Fibroblast of mammary gland (primary cell): Measurements from ENCODE around the gene SSTR3.

Source experiments
- DNase-seq: peaks from one replicate; pipeline ENCODE4 v3.0.0-alpha.2; 2010; ENCODE audit warnings: low read depth
- H3K4me3 ChIP-seq: 2 replicates; pipeline ENCODE4 v1.5.1; 2011; ENCODE audit warnings: low read depth, mild to moderate bottlenecking, low read length, moderate library complexity; ENCODE audit not compliant: control insufficient read depth
- TF ChIP-seq, protein P1 (sequence below): conservative IDR thresholded peaks from 2 replicates; pipeline ENCODE4 v1.5.1; 2011; ENCODE audit warnings: low read depth, low read length, inconsistent platforms; ENCODE audit not compliant: control insufficient read depth, insufficient read depth

Gene SSTR3

DNA sequence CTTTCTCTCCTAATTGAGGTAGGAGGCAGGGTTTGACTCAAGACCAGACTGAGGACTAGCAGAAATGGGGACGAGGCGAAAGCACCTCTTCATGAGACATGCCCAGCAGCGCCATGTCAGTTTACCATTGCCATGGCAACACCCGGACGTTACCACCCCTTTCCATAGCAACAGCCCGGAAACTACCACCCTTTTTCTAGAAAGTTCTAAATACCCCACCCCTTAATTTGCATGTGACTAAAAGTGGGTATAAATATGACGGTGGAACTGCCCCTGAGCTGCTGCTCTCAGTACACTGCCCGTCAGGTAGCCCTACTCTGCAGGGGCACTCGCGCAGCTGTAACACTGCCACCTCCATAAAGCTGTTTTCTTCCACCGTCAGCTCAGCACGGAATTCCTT lies 37.7 kb upstream of the SSTR3 start:
- H3K4me3 ChIP-seq, result no peak overlapping the region
- TF ChIP-seq, protein P1, sequence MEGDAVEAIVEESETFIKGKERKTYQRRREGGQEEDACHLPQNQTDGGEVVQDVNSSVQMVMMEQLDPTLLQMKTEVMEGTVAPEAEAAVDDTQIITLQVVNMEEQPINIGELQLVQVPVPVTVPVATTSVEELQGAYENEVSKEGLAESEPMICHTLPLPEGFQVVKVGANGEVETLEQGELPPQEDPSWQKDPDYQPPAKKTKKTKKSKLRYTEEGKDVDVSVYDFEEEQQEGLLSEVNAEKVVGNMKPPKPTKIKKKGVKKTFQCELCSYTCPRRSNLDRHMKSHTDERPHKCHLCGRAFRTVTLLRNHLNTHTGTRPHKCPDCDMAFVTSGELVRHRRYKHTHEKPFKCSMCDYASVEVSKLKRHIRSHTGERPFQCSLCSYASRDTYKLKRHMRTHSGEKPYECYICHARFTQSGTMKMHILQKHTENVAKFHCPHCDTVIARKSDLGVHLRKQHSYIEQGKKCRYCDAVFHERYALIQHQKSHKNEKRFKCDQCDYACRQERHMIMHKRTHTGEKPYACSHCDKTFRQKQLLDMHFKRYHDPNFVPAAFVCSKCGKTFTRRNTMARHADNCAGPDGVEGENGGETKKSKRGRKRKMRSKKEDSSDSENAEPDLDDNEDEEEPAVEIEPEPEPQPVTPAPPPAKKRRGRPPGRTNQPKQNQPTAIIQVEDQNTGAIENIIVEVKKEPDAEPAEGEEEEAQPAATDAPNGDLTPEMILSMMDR, result no peak
- no peak for DNase-seq

DNA sequence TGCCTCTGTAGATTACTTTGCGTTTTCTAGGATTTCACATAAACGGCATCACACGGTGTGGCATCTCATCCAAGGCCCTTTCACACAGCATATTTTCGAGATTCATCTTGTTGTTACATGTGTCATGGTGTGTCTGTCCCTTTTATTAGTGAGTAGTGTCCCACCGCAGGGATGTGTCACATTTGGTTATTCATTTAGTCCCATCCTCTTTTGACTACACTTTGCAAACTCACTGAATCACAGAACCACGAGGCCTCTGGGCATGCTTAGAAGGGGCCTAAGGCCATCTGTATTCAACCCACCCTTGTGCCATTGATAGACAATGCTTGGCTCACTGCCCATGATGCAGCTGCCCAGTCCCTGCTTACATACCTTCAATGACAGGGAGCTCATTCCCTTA lies 36.0 kb upstream of the SSTR3 start:
- TF ChIP-seq, protein P1, result no peak
- no peak for DNase-seq
- H3K4me3 ChIP-seq, result no peak overlapping the region

DNA sequence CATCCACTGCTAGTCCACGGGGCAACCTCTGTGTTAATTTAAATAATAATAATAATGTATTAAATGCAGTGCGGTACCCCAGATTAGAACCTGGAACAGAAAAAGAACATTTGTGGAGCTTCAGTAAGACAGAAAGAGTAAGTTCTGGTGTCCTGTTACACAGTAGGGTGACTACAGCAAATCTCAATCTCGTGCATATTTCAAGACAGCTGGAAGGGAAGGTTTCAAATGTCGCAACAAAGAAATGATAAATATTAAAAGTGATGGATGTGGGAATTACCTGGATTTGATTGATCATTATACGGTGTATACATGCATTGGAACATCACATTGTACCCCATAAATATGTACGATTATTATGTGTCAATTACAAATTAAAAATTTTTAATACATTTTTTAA lies 33.5 kb upstream of the SSTR3 start:
- H3K4me3 ChIP-seq, result no peak overlapping the region
- TF ChIP-seq, protein P1, result no peak
- DNase-seq, result no peak

DNA sequence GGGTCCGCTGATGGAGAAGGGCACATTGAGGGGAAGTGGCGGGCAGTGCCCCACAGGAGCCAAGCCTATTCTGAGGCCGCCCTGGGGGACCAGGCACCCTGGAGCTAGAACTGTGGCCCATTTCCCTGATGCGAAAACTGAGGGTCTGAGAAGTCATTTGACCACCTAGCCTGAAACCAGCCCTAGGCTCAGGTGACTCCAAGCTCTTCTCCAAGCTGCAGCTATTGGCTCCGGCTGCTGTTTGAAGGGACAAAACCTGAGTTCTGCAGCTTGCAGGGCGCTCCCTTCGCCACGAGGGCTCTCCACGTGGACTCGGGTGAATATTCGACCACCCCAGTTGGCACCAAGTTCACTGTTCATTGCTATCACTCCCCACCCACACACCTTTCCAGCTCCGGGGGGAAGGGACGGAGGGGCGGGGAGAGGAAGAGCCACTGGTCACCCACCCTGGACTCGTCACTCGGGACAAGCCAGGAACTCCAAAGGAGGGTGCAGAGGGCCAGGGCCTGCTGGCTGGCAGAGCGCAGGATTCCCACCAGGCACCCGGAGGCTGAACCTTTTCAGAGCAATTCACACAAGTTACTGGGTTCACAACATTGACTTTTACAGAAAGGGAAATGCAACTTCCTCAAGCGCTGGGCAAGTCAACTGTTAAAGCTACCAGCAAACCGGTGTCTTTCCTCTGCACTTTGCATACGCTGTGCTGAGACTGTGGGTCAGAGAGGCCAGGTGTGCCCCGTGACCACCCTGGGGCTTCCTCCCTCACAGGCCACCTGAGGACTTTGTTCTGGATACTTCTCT lies 32.8 kb upstream of the SSTR3 start:
- no peak overlapping the region for H3K4me3 ChIP-seq
- no peak for DNase-seq
- TF ChIP-seq, protein P1, result no peak

DNA sequence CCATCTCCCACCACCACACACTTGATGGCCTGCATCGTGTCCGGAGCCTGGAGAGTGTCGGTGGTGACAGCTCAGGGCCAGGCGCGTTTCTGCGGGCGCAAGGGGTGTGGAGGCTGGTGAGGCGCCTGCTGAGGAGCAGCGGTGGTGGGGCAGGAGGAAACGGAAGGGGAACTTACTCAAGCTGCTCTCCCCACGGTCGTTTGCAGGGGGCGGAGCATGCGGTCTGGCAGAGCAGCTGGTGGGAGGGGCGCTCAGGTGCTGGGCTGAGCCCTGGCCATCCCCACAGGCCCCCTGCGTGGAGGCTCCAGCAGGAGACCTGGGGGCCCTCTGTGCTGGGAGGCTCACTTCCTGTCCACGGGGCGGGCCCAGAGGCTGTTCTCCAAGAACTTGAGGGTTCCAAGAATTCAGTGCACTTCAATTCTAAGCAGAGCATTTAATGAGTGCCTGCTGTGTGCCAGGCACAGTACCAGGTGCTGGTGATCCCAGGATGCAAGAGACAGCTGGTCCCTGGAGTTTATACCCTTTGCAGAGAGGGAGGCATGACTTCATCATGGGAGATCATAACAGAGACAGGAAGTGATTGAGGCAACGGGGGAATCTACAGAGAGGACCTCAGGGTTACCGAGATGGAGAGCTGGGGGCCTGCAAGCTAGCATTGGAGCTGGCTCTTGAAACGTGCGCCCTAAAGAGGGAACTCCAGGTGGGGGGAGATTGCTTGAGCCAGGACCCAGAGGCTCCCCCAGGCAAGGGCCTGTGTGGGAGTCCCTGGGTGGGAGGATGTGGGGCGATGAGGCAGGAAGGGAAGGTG lies 32.0 kb upstream of the SSTR3 start, which contains the start of gene RAC2:
TSS of gene RAC2 (minus strand) at position 156 of the 808 bp plus-strand sequence. CDS start at position 35, 121 bp downstream.
- TF ChIP-seq, protein P1, result no peak
- peak; percentile 55 for DNase-seq
- H3K4me3 ChIP-seq, result peak within 1 kb of the TSS; percentile 55

DNA sequence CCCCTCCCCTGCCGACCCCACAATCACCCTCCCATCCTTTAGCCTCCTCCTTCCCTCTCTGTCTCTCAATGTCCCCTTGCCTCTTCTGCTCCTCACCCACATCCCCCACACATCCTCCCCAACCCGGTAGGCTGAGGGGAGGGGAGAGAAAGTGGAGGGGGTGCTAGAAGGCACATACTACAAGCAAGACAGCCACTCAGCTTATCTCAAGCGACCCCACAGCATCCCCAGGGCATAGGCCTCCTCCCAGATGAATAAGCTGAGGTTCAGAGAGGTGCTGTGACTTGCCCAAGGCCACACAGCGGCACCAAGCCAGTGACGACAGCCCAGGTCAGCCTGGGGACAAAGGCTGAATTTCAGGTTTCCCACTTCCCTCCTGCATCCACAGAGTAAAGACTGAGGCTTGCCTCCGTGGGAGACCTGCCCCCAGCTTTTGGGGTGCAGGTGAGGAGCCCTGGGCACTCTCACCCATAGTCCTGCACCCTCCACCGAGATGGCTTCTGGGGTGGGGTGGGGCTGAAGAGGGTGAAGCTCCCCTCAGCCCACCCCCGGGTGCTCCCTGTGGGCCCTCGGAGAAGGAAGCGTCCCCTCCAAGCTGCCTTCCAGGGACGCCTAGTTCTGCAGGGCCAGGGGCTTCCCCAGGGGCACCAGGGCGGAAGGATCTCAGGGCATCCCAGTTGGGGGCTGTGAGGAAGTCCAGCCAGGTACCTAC lies 31.3 kb upstream of the SSTR3 start:
- TF ChIP-seq, protein P1, result no peak
- DNase-seq, result no peak
- peak overlapping the region; percentile 55 for H3K4me3 ChIP-seq
